ENCODE measurements around the gene DHX8.

DHX8 gene

GRCh38 chr17:43528319-43528987 is 44.7 kb downstream of the DHX8 start:
- no peak for DNase-seq

- DNase-seq = no peak
These were observed 45.4 kb downstream of the DHX8 start for GRCh38 chr17:43528988-43529814.

- DNase-seq = no peak
These were observed 46.1 kb downstream of the DHX8 start for GRCh38 chr17:43529947-43530287.

GRCh38 chr17:43530288-43531081 is 46.7 kb downstream of the DHX8 start:
- no peak for DNase-seq

GRCh38 chr17:43531082-43531378 is 47.3 kb downstream of the DHX8 start:
- no peak for DNase-seq

GRCh38 chr17:43531955-43532354 is 48.2 kb downstream of the DHX8 start:
- no peak for DNase-seq

- no peak for DNase-seq
These were observed 48.8 kb downstream of the DHX8 start for GRCh38 chr17:43532581-43532980.

GRCh38 chr17:43533699-43534098 is 49.9 kb downstream of the DHX8 start:
- no peak for DNase-seq

- DNase-seq = no peak
These were observed 51.1 kb downstream of the DHX8 start for GRCh38 chr17:43534909-43535308.

GRCh38 chr17:43536236-43536992 is 52.6 kb downstream of the DHX8 start:
- no peak for DNase-seq

GRCh38 chr17:43540821-43541674 is 57.3 kb downstream of the DHX8 start:
- no peak for DNase-seq

- DNase-seq = no peak
These were observed 59.1 kb downstream of the DHX8 start for GRCh38 chr17:43542859-43543258.

GRCh38 chr17:43543300-43543699 is 59.5 kb downstream of the DHX8 start:
- DNase-seq = no peak

- DNase-seq = no peak
These were observed 60.2 kb downstream of the DHX8 start for GRCh38 chr17:43543771-43544575.

GRCh38 chr17:43545383-43545632 is 61.5 kb downstream of the DHX8 start:
- DNase-seq = no peak

GRCh38 chr17:43546319-43547188 is 62.8 kb downstream of the DHX8 start, which contains the start of gene ETV4:
Gene ETV4 (minus strand): TSS chr17:43546340. CDS start chr17:43545617, 723 bp downstream.
- peak; percentile 97 for DNase-seq

GRCh38 chr17:43547189-43547550 is 63.4 kb downstream of the DHX8 start:
- no peak for DNase-seq

GRCh38 chr17:43547659-43548256 is 64.0 kb downstream of the DHX8 start:
- no peak for DNase-seq

GRCh38 chr17:43548689-43549379 is 65.1 kb downstream of the DHX8 start:
- no peak for DNase-seq
